Immature natural killer cell (primary cell): Measurements from ENCODE around the gene GRIN2A. TPM values are rescaled to one million over a fixed set of nuclear protein-coding genes. Genes with fewer than 3 reads are reported as not detected.

Experiments
- DNase-seq, 3 donors: peaks; one replicate each; pipeline ENCODE4 v3.0.0; 2022; ENCODE audit warnings: mixed read lengths in 1 of 3
- H3K27ac Mint-ChIP-seq, 6 donors: one replicate each; pipeline ENCODE4 v1.8.0; 2020; ENCODE audit warnings: mixed read lengths in 6 of 6, mild to moderate bottlenecking in 5 of 6, inconsistent platforms in 4 of 6, moderate library complexity in 3 of 6
- H3K27me3 Mint-ChIP-seq, 3 donors: one replicate each; pipeline ENCODE4 v1.8.0; 2020 to 2021; ENCODE audit warnings: low read depth in 3 of 3, mild to moderate bottlenecking in 3 of 3, mixed read lengths in 3 of 3, moderate library complexity in 3 of 3, inconsistent platforms in 1 of 3
- H3K36me3 Mint-ChIP-seq, 3 donors: one replicate each; pipeline ENCODE4 v1.8.0; 2020; ENCODE audit warnings: mixed read lengths in 3 of 3, inconsistent platforms in 2 of 3, mild to moderate bottlenecking in 2 of 3
- H3K4me1 Mint-ChIP-seq, 2 donors: one replicate each; pipeline ENCODE4 v1.8.0; 2020; ENCODE audit warnings: inconsistent platforms in 2 of 2, mild to moderate bottlenecking in 2 of 2, mixed read lengths in 2 of 2, moderate library complexity in 1 of 2
- H3K4me3 Mint-ChIP-seq, 5 donors: one replicate each; pipeline ENCODE4 v1.8.0; 2020; ENCODE audit warnings: mild to moderate bottlenecking in 5 of 5, mixed read lengths in 5 of 5, inconsistent platforms in 3 of 5, moderate library complexity in 3 of 5
- H3K9me3 Mint-ChIP-seq, 6 donors: one replicate each; pipeline ENCODE4 v1.8.0; 2020; ENCODE audit warnings: mild to moderate bottlenecking in 6 of 6, mixed read lengths in 6 of 6, inconsistent platforms in 4 of 6, moderate library complexity in 3 of 6
- polyA plus RNA-seq, 3 donors: library from polyadenylated mRNA; unstranded; fragments of 300-500 nt; fragmentation: Illumina TruSeq; gene quantifications; one replicate each; pipeline ENCODE4 v1.2.3, GENCODE V29; 2021

Gene GRIN2A
- not detected for polyA plus RNA-seq

- H3K4me3 Mint-ChIP-seq, result no peak within 1 kb of the TSS
- peaks cover 10 to 27% (median 17%) of the 10 kb centered on the region in 3 donors for H3K27me3 Mint-ChIP-seq
- peaks cover 0 to 2% of the 10 kb centered on the region in 2 donors for H3K4me1 Mint-ChIP-seq
- no peaks in the 10 kb centered on the region for H3K36me3 Mint-ChIP-seq
- no peak within 1 kb of the TSS for H3K27ac Mint-ChIP-seq
- peaks cover 0 to under 1% (median 0%) of the 10 kb centered on the region in 6 donors for H3K9me3 Mint-ChIP-seq
- no peak for DNase-seq
Observed at GRCh38 chr16:10182222-10183053, at the start of gene GRIN2A. GRIN2A (minus strand) TSS chr16:10182428; CDS start chr16:10180411, 2,017 bp downstream.

- no peak for DNase-seq
- Mint-ChIP-seq H3K9me3 (peaks cover 4 to 22% (median 15%) of the 10 kb centered on the region in 6 donors), H3K27ac (no peak overlapping the region), H3K4me1 (no peaks in the 10 kb centered on the region), H3K4me3 (no peak overlapping the region), H3K27me3 (peaks cover under 1 to 10% (median 7%) of the 10 kb centered on the region in 3 donors), H3K36me3 (peaks cover 0 to 4% (median 0%) of the 10 kb centered on the region in 3 donors)
Observed at GRCh38 chr16:10231563-10231962, 49.3 kb upstream of the GRIN2A start.

DNA sequence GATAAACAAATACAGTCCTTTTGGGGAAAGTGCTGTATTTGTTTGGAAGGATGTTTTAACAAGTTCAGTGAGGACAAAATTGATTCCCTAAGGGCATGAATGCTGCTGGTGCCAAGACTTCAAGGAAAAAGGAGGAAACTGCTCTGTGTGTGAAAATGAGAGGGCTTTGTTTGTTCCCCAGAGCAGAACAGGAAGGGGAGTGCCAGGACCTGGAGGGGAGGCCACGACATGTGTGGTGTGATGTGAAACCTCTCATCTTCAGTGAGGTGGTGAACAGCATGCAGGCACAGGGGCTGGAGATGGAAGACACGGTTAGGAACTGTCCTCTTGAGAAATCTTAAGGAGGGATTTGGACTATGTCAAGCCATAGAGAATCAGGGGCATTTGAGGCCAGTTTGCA lies 46.6 kb upstream of the GRIN2A start:
- Mint-ChIP-seq H3K4me1 (no peaks in the 10 kb centered on the region), H3K27ac (no peak overlapping the region), H3K4me3 (no peak overlapping the region), H3K36me3 (peaks cover 0 to 4% (median 0%) of the 10 kb centered on the region in 3 donors), H3K27me3 (peaks cover 3 to 14% (median 12%) of the 10 kb centered on the region in 3 donors), H3K9me3 (peaks cover 4 to 22% (median 15%) of the 10 kb centered on the region in 6 donors)
- DNase-seq, result no peak

DNA sequence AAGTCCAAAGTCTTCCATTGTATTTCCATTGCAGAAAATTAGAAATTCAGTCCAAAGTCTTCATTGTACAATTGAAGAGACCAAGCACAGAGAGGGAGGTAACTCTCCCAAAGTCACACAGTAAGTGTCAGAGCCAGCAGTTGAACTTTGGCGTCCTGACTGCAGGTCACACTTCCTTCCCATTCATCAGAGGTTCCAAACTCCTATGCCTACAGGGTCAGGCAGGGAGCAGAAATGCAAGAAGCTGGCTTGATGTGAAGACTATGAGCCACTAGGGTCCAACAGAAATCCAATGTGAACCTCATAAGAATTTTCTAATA lies 44.7 kb upstream of the GRIN2A start:
- no peak overlapping the region for H3K4me3 Mint-ChIP-seq
- peaks cover 2 to 9% (median 5%) of the 10 kb centered on the region in 6 donors for H3K9me3 Mint-ChIP-seq
- DNase-seq, result no peak
- no peaks in the 10 kb centered on the region for H3K4me1 Mint-ChIP-seq
- H3K36me3 Mint-ChIP-seq, result no peaks in the 10 kb centered on the region
- H3K27ac Mint-ChIP-seq, result no peak overlapping the region
- peaks cover 3 to 9% (median 7%) of the 10 kb centered on the region in 3 donors for H3K27me3 Mint-ChIP-seq

DNA sequence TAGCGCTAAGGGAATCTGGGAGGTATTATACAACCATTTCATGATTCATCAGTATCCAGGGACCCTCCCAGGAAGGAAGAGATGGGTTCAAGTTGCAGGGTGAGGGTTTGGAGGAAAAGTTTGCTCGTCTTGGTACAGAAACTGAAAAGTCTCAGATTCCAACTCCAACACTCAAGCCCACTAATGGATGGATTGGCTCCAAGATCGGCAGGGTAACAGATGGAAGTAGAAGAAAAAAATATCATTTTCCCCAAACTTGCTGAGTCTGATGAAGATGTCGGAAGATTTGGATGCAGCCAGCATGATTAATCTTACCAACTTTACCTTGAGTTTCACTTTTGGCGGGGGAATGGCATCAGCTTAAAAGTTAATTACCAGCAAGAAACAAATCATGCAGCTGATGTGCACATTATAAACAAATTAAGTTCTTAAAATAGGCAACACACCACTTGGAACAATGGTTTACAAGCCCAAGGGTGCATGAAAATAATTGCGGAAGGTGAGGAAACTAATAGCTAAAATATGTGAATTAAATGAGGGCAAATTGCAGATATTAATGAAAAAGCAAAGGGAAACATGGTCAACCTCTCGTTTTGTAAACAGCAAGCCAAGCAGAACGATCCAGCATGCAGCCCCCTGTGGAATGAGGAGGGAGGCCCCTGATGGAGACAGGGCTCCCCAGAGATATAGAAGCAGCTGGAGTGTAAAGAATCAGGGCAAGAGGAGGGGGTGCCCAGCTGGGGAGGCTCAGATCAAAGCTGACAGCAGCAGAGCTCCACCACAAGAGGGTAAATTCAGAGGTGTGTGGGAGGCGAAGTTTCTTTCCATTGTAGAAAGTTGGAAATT lies 44.1 kb upstream of the GRIN2A start:
- H3K4me3 Mint-ChIP-seq, result no peak overlapping the region
- no peak for DNase-seq
- H3K36me3 Mint-ChIP-seq, result no peaks in the 10 kb centered on the region
- H3K27ac Mint-ChIP-seq, result no peak overlapping the region
- peaks cover 0 to 5% (median 3%) of the 10 kb centered on the region in 6 donors for H3K9me3 Mint-ChIP-seq
- H3K27me3 Mint-ChIP-seq, result peaks cover 3 to 10% (median 7%) of the 10 kb centered on the region in 3 donors
- no peaks in the 10 kb centered on the region for H3K4me1 Mint-ChIP-seq

- Mint-ChIP-seq H3K36me3 (no peaks in the 10 kb centered on the region), H3K4me3 (no peak overlapping the region), H3K9me3 (no peaks in the 10 kb centered on the region), H3K27me3 (peaks cover 3 to 10% (median 7%) of the 10 kb centered on the region in 3 donors), H3K27ac (no peak overlapping the region), H3K4me1 (no peaks in the 10 kb centered on the region)
- no peak for DNase-seq
Observed at GRCh38 chr16:10225653-10226052, 43.4 kb upstream of the GRIN2A start.

DNA sequence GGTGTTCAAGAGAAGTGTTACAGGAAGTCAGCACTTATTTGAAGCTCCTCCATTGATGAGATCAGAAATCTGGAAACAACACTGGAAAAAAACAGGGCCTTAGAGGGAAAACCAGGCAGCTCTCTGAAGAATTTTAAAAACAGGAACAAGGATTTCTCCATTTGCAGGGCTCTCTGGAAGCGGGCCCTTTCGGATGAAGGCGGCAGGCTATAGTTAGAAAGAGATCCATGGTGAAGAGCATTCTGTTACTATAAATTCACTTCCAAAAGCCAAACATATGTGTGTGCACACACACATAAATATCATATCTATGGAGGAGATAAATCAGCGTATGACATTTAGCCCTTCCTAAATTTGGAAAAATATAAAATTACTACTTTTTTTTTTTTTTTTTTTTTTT lies 42.6 kb upstream of the GRIN2A start:
- no peaks in the 10 kb centered on the region for H3K36me3 Mint-ChIP-seq
- no peak for DNase-seq
- peaks cover 3 to 10% (median 7%) of the 10 kb centered on the region in 3 donors for H3K27me3 Mint-ChIP-seq
- H3K4me1 Mint-ChIP-seq, result no peaks in the 10 kb centered on the region
- no peaks in the 10 kb centered on the region for H3K9me3 Mint-ChIP-seq
- H3K4me3 Mint-ChIP-seq, result no peak overlapping the region
- no peak overlapping the region for H3K27ac Mint-ChIP-seq

DNA sequence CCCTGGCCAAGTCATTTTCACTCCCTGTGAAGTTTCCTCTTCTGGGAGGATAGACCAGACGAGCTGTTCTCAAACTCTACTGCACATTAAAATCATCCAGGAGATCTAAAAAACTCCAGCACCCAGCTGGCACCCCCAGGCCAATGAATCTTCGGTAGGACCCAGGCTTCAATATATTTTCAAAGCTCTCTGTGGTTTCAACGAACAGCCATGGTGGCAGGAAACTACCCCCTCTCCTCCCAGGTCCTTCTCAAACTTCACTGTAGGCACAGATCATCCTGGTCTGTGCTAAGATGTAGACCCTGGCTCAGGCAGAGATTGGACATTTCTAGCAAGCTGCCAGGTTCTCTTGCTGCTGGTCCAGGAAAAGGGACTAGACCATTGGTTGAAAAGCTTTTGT lies 38.7 kb upstream of the GRIN2A start:
- no peak overlapping the region for H3K4me3 Mint-ChIP-seq
- H3K36me3 Mint-ChIP-seq, result no peaks in the 10 kb centered on the region
- H3K27me3 Mint-ChIP-seq, result peaks cover 0 to 10% (median 5%) of the 10 kb centered on the region in 3 donors
- no peak for DNase-seq
- no peak overlapping the region for H3K27ac Mint-ChIP-seq
- H3K4me1 Mint-ChIP-seq, result no peaks in the 10 kb centered on the region
- no peaks in the 10 kb centered on the region for H3K9me3 Mint-ChIP-seq

DNA sequence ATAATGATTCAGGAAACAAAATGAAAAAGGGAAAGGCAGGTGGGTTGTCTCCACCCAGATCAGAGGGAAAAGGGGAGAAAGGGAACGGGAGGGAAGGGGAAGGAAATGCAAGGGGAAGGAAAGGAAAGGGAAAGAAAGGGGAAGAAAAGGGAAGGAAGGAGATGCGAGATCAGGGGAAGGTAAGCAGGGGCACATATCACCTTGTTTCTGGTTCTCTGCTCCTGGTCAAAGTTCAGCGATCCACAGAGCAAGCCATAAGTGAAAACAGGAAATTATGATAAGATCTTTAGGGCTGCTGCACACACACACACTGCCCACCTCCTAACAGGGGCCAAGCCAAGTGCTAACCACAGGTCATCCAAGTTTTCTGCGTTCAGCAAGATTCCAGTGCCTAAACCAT lies 37.5 kb upstream of the GRIN2A start:
- DNase-seq, result no peak
- no peaks in the 10 kb centered on the region for H3K4me1 Mint-ChIP-seq
- no peaks in the 10 kb centered on the region for H3K9me3 Mint-ChIP-seq
- H3K4me3 Mint-ChIP-seq, result no peak overlapping the region
- H3K27me3 Mint-ChIP-seq, result peaks cover 0 to 9% (median 5%) of the 10 kb centered on the region in 3 donors
- no peaks in the 10 kb centered on the region for H3K36me3 Mint-ChIP-seq
- no peak overlapping the region for H3K27ac Mint-ChIP-seq

DNA sequence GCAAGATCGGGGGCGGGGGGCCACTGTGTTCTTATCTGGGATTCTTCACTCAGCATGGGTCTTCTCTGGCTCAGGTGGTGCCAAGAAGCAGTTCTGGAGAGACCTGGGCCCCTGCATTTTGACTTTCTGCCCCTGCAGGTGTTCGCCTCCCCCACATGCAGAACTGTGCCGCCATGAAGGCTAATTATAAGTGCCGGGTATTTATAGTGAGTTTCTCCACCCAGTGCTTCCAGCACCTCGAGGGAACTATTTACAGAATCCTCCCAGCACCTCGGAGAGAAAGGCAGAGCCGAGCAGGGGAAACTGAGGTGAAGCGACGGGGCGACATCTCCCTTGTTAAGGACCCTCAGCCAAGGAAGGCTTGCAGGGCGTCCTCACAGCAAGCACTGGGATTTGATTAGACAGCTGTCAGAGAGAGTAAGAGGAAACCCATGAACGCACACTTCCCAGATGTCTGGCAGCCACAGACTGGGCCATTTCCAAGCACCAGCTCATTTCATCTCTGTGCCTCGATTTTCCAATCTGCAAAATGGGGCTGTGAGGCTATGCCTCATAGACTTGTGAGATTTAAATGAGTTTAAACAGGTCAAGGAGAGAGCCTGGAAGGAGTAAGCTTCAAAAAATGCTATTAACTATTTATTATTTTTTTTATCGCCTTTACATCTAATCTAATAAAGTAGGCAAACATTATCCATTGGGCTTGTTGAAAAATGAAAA lies 36.4 kb upstream of the GRIN2A start:
- Mint-ChIP-seq H3K27me3 (peaks cover 0 to 9% (median 3%) of the 10 kb centered on the region in 3 donors), H3K4me3 (no peak overlapping the region), H3K27ac (no peak overlapping the region), H3K36me3 (no peaks in the 10 kb centered on the region), H3K9me3 (no peaks in the 10 kb centered on the region), H3K4me1 (no peaks in the 10 kb centered on the region)
- no peak for DNase-seq

- Mint-ChIP-seq H3K36me3 (no peaks in the 10 kb centered on the region), H3K27ac (no peak overlapping the region), H3K9me3 (no peaks in the 10 kb centered on the region), H3K27me3 (peaks cover 1 to 13% (median 3%) of the 10 kb centered on the region in 3 donors), H3K4me3 (no peak overlapping the region), H3K4me1 (no peaks in the 10 kb centered on the region)
- DNase-seq, result no peak
Observed at GRCh38 chr16:10213748-10214147, 31.5 kb upstream of the GRIN2A start.

- Mint-ChIP-seq H3K9me3 (no peaks in the 10 kb centered on the region), H3K27me3 (peaks cover 0 to 16% (median 1%) of the 10 kb centered on the region in 3 donors), H3K4me1 (no peaks in the 10 kb centered on the region), H3K4me3 (no peak overlapping the region), H3K36me3 (no peaks in the 10 kb centered on the region), H3K27ac (no peak overlapping the region)
- no peak for DNase-seq
Observed at GRCh38 chr16:10210944-10211343, 28.7 kb upstream of the GRIN2A start.

- Mint-ChIP-seq H3K27ac (no peak overlapping the region), H3K4me3 (no peak overlapping the region), H3K36me3 (no peaks in the 10 kb centered on the region), H3K4me1 (no peaks in the 10 kb centered on the region), H3K27me3 (peaks cover 0 to 10% (median 3%) of the 10 kb centered on the region in 3 donors), H3K9me3 (no peaks in the 10 kb centered on the region)
- no peak for DNase-seq
Observed at GRCh38 chr16:10206865-10207264, 24.6 kb upstream of the GRIN2A start.

- H3K27ac Mint-ChIP-seq, result no peak overlapping the region
- H3K4me1 Mint-ChIP-seq, result no peaks in the 10 kb centered on the region
- H3K27me3 Mint-ChIP-seq, result peaks cover 0 to 10% (median 3%) of the 10 kb centered on the region in 3 donors
- H3K4me3 Mint-ChIP-seq, result no peak overlapping the region
- DNase-seq, result no peak
- no peaks in the 10 kb centered on the region for H3K9me3 Mint-ChIP-seq
- no peaks in the 10 kb centered on the region for H3K36me3 Mint-ChIP-seq
Observed at GRCh38 chr16:10206215-10206614, 24.0 kb upstream of the GRIN2A start.
